Lower leg skin (tissue), 4 donors: ENCODE results near the gene UGT1A4. TPM values are rescaled to one million over a fixed set of nuclear protein-coding genes. Genes with fewer than 3 reads are reported as not detected.
"Not testable (repeated sequence)": the region's sequence is repeated elsewhere in the genome, so short reads cannot be mapped to it uniquely, and the experiment has no call there.

Experiments used
- DNase-seq, 2 donors: peaks; one replicate each; pipeline ENCODE4 v3.0.0-alpha.2; 2019; ENCODE audit warnings: low spot score in 2 of 2
- H3K4me3 ChIP-seq: fragments of 200-600 bp; sonication (generic); 2 replicates; pipeline ENCODE4 v1.5.1; 2017; ENCODE audit warnings: mild to moderate bottlenecking, low read depth; ENCODE audit not compliant: poor library complexity, severe bottlenecking
- CTCF ChIP-seq, 3 donors: fragments of 450-650 bp; IDR thresholded peaks; one replicate each; pipeline ENCODE4 v1.5.1; 2016; ENCODE audit warnings: antibody characterized with exemption in 3 of 3, mild to moderate bottlenecking in 3 of 3, moderate library complexity in 2 of 3
- POLR2A ChIP-seq, 2 donors: fragments of 450-650 bp; IDR thresholded peaks; one replicate each; pipeline ENCODE4 v1.6.1; 2016 to 2017; ENCODE audit warnings: antibody characterized with exemption in 2 of 2, mild to moderate bottlenecking in 1 of 2, moderate library complexity in 1 of 2
- WGBS, 2 donors: methylation state at CpG; one replicate each; pipeline ENCODE4 v1.1.5; 2018; 5-methylcytosine and 5-hydroxymethylcytosine counted together
- intact Hi-C: fragments of 100-400 bp; cut with DNase I; formaldehyde crosslinking; loops from one replicate; pipeline ENCODE4 v1.15.0; 2023; ENCODE audit warnings: low total_unique reads
- total RNA-seq, 4 donors: library from RNA; depleted of rRNA; stranded (reverse); fragments of >200 nt; gene quantifications; one replicate each; pipeline ENCODE4 v1.1.0, GENCODE V29; 2016

Gene UGT1A4
- total RNA-seq, 4 donors from 2014 or later: 1.0 to 2.9 (median 2.4) TPM

- DNase-seq: no peak
- intact Hi-C loops: no loop called here
- H3K4me3 ChIP-seq: no peak overlapping the region
- TF ChIP-seq POLR2A (IDR thresholded peaks at IDR 0.05): no peak
- TF ChIP-seq CTCF (IDR thresholded peaks at IDR 0.05): no peak
- WGBS, 2 donors: 18 to 32% methylated on average over 1 of the region's 1 CpG
These were observed 18.4 kb upstream of the UGT1A4 start for GRCh38 chr2:233700028-233700635.

- WGBS, 2 donors: 89 to 96% methylated on average over 5 of the region's 5 CpGs
- H3K4me3 ChIP-seq, DNase-seq, intact Hi-C loops: not testable (repeated sequence)
These were observed 17.7 kb upstream of the UGT1A4 start for GRCh38 chr2:233700842-233701241.

- WGBS, 2 donors: 58 to 62% methylated on average over 3 of the region's 3 CpGs
- no peak overlapping the region for H3K4me3 ChIP-seq
- DNase-seq: no peak
- intact Hi-C loops: no loop called here
- TF ChIP-seq CTCF (IDR thresholded peaks at IDR 0.05): no peak
- TF ChIP-seq POLR2A (IDR thresholded peaks at IDR 0.05): no peak
These were observed 16.3 kb upstream of the UGT1A4 start for GRCh38 chr2:233702238-233702637.

- WGBS, 2 donors: 41 to 49% methylated on average over 4 of the region's 4 CpGs
- TF ChIP-seq CTCF (IDR thresholded peaks at IDR 0.05) (no peak), POLR2A (IDR thresholded peaks at IDR 0.05) (no peak)
- intact Hi-C loops: no loop called here
- DNase-seq: peak in 1 of 2 donors; percentile 78
- H3K4me3 ChIP-seq: no peak overlapping the region
These were observed 12.5 kb upstream of the UGT1A4 start for GRCh38 chr2:233705911-233706506.

GRCh38 chr2:233706720-233707119 lies 11.8 kb upstream of the UGT1A4 start:
- no peak overlapping the region for H3K4me3 ChIP-seq
- no peak for TF ChIP-seq POLR2A (IDR thresholded peaks at IDR 0.05)
- TF ChIP-seq CTCF (IDR thresholded peaks at IDR 0.05): no peak
- intact Hi-C loops: no loop called here
- 17 to 71% methylated on average over 1 of the region's 1 CpG for WGBS, 2 donors
- peak in 1 of 2 donors; percentile 45 for DNase-seq

GRCh38 chr2:233707940-233708644 lies 10.4 kb upstream of the UGT1A4 start:
- intact Hi-C loops: no loop called here
- no peak overlapping the region for H3K4me3 ChIP-seq
- 62 to 63% methylated on average over 10 of the region's 10 CpGs for WGBS, 2 donors
- TF ChIP-seq POLR2A (IDR thresholded peaks at IDR 0.05): no peak
- no peak for TF ChIP-seq CTCF (IDR thresholded peaks at IDR 0.05)
- no peak for DNase-seq
